ENCODE results near the gene FASTKD2.

Gene FASTKD2

DNA sequence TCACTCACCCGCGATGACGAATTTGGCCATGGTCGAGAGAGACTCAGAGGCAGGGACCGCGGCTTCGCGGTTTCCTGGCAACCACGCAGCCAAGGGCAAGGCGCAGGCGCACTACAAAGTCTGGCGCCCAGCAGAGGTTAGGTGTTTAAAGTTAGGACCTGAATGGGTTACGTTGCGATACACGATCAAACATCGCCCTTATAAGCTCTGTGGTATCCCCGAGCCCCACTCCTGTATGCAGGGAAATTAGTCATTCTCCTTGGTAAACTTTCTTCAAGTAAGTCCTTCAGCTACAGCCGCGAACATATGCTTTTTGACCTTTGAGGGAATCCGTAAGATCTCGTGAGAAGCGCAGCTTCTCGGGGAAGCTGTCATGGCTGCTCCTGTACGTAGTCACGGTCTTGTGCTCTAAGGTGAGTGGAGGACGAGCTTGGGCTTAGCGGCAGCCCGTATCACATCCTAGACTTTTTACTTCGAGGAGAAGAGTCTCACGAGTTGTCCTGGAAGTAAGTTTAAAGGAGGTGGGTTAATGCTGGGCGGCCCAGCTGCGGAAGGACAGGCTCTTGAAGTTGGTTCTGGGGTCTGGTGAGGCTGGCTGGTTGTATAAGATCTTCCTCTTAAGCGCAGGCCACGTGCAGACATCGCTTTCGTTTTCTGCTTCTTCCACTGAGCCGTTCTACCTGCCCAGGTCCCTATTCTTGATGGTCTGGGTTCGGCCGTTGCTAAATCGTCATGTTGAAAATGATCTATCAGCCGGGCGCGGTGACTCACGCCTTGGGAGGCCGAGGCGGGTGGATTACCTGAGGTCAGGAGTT is at the start of gene FASTKD2, which contains the start of gene MDH1B:
TSS of gene FASTKD2 (plus strand) at position 365 of the 815 bp plus-strand sequence. CDS start 1,088 bp downstream, outside the sequence.
TSS of gene MDH1B (minus strand) at position 87 of the 815 bp plus-strand sequence. CDS start at position 30, 57 bp downstream.
- DNase-seq (ENCODE audit: low spot score): peak; percentile 92

DNA sequence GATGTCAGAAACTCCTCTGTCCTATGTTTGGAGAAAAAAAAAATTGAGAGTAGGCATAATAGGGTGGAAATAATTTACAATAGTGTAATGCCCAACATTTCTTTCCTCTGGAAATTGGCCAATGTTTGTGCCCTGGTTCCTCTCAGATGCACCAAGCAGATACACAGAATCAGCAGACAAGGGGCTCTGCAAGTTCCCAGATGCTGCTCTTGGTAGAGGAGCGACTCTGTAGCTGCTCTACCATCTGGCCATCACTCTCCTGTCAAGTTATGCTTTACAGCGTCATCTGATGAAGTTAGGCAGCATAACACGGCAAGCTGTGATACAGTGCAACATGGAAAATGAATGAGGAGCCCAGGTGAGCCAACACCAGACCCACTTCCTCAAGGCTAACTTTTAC is 48.8 kb upstream of the FASTKD2 start:
- DNase-seq (ENCODE audit: low spot score): no peak

DNA sequence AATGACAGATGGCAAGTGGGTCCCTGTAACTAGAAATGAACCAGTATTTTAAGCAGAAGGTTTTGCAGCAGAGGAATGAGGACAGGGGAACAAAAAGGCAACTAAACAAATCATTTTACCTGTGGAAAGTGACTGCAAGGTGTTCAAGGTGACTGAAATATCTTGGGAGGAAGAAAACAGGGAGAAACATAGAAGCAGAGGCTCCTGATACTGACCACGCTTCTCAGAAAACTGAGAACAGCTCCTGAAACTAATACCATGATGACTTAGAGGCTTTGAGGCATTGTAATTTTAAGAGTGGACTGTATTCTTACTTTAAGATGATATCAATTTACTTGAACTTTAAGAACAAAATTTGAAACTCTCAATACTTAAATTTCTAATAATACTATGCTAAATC is 47.1 kb upstream of the FASTKD2 start, which contains the start of gene DYTN:
TSS of gene DYTN (minus strand) at position 101 of the 400 bp plus-strand sequence. CDS start 117 bp downstream, outside the sequence.
- DNase-seq (ENCODE audit: low spot score): no peak

DNA sequence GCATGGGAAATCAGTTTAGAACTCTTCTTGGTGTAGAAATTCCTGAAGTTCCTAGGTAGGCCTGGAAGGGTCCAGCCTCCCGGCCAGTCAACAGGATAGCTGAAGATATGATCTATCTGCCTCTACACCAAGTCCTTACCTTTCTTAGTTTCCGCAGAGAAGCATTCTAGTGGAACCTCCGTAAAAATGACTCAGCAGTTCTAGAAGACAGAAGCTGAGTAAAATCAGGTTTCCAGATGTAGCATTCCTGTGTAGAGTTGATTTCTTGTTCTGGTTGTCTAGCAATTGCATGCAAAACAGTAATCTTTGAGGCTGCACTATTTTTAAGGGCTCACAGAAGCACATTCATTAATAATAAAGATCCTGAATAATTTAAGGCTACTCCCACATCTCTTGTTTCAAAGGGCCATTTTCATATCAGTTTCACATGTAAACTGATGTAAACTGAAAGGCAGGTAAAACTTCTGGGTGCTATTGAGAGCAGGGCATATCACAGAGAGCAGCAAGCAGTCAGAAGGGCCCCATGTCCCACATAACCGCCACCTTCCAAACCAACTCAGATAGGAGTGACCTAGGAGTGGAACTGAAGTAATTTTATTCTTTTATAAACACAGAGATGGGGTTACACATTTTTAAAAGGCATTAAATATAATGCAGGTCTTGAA is 44.0 kb upstream of the FASTKD2 start:
- DNase-seq (ENCODE audit: low spot score): no peak

DNA sequence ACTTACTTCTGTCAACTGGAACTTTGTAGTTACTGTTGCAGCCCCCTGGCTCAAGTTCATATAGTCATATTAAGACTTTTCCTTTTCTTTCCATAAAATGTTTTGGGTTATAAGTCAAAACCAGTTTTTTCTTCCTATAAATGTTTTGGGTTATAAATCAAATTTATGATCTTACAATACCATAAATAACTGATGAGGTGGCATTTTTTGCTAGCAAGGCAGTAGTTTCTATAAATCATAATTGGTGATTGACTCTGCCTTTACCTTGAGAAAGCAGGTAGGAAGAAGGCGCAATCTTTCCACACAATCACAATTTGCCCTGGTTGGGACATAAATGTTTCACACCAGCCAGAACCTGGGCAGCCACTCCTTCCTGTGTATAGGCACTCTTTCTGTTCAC is 42.1 kb upstream of the FASTKD2 start:
- DNase-seq (ENCODE audit: low spot score): no peak

DNA sequence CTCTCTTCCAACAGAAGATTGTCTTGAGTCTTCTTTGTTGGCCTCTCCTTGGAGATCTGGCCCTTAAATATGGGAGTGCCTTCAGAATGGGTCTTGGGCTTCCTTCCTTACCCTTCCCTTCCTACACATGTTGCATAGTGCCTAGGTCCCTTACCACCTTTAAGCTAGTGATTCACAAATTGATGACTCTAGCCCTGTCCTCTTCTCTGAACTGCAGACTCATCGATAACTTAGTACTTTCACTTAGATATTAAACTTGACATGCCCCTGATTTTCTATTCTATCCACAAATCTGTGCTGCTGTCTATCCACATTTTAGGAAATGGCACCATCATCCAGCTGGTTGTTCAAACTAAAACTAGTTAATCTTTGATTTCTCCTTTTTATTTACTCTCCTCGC is 38.1 kb upstream of the FASTKD2 start:
- no peak for DNase-seq (ENCODE audit: low spot score)

DNA sequence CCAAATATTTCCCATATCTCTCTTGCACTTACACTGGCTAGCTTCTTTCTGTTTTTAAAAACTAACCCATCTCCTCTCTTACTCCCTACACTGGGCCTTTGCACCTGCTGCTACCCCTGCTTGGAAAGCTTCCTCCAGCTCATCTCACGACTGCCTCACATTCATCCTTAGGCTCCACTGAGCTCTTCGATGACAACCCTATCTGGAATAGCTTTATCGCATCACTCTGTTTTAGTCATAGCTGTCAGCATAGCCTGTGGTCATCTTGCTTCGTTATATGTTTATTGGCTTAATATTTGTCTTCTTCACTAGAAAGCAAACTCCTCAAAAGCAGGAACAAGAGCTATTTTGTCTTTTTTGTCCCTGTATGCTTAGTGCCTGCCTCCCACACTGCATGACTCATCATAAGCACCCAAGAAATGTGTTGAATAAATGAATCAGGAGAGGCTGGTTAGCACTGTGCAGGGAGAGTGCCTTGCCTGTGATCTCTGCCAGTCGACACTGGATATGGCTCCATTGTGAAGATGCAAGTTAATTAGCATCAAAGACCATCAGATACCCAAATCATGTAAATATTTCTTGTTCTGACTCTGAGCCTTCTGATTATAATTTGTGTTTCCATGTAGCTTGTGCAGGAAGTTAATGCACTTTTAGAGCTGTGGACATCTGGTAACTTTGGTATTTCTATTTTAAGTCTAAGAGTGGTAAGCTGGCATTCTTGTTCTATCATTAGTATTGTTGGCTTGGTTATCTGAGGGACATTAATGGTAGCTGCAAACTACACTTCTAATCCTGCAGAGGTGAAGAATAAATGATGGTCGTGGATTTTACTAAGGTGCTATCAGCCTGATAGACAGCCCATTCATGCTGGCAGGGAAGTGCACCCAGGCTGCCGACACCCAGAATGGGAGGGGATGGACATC is 36.9 kb upstream of the FASTKD2 start:
- DNase-seq (ENCODE audit: low spot score): no peak

DNA sequence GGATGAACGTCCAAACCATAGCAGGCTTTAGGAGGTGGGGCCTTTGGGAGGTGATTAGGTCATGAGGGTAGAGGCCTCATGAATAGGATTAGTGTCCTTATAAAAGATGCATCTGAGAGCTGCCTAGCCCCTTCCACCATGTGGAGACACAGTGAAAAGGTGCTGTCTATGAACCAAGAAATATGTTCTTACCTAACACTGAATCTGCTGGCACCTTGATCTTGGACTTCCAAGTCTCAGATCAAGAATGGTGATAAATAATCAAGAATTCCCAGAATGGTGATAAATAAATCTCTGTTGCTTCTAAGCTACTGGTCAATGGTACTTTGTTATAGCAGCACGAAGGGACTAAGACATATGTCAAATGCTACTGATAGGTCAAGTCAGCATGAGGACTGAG is 32.1 kb upstream of the FASTKD2 start:
- no peak for DNase-seq (ENCODE audit: low spot score)

DNA sequence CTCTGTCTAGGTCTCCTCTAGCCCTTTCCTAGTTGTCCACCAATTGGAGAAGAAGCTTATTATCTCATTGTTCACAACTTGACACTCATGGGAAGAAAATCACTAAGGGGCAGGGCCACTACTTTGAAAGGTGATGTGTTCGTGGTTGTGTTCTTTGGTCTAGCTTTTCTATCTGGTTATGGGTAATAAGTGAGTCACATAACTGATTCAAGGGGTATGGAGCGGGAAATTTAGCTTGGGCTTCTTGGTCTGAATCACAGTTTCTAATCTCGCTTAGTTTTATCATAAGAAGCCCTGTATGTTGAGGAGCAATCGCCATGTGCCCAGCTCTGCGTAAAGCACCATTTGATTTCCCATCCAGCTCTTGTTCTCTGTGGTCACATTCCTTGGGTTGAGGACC is 28.5 kb upstream of the FASTKD2 start:
- DNase-seq (ENCODE audit: low spot score): no peak

DNA sequence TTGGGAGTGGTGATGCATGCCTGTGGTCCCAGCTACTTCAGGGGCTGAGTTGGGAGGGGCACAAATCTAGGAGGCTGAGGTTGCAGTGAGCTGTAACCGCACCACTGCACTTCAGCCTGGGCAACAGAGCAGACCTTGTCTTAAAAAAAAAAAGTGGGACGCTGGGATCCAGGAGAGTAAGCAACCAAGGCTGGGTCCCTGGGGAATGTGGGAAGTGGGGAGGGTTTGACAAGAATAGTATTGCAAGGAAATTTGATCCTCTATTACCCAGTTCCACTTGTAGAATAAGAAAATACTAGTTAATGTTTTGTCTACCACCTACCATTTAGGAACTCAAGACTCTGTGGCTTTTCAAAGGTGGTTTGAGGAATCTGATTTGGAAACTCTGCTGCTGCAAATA is 26.1 kb upstream of the FASTKD2 start:
- DNase-seq (ENCODE audit: low spot score): no peak

DNA sequence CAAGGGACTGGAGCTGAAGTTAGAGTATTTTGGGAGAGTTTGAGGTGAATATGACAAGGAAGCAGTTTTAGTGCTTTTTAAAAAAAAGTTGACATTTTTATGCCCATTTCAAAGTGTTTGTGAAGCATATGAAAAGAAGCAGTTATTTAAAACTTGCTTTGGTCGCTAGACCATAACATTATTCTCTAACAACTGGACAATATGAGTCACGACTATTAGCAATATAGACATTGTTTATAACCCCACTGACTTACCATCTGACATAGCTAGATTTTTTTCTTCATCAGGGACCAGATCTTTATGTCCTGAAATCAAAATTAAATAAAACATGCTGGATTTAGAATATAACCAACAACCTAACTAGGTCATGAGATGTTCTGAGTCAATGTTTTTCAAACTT is 24.6 kb upstream of the FASTKD2 start:
- no peak for DNase-seq (ENCODE audit: low spot score)

DNA sequence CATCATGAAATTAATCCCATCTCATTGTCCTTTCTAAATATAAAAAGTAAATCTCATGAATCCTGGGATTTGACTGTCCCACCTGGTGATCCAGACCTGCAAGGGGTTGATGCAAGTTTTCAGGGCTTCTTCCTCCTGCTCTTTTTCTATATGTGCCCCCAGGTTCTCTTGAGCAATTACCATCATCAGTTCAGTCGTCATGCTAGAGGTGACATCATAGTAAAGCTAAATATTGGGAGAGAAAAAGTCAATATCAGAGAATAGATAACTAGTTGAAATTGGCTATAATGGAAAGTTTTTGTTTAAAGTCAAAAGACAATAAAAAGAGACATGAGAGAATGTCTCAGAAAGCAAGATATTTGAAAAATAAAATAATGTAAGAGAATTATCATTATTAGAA is 8.6 kb upstream of the FASTKD2 start:
- DNase-seq (ENCODE audit: low spot score): no peak

DNA sequence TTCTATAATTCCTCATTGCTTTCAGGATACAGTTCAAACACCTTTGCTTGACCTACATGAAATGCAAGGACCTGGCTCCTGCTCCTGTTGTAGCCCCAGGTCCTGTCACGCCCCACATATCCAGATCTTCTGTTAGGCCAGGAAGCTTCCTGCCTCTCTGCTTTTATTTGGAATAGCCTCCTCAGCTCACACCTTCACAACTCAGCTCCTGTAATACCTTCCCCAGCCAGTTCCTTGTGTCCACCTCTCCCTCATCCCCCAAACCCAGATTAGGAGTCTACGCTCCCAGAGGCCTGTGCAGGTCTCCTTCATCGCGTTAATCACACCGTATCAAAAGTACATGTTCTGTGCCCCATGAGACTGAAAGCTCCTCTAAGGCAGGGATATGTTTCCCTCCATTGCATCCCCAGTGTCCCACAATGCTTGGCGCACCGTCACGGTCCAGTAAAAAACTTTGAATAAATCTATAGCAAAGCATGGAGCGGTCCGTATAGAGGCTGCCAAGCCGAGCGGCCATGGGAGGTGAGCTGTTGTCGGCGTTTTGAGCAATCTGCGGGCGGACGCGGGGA is 649 bp upstream of the FASTKD2 start:
- DNase-seq (ENCODE audit: low spot score): no peak

DNA sequence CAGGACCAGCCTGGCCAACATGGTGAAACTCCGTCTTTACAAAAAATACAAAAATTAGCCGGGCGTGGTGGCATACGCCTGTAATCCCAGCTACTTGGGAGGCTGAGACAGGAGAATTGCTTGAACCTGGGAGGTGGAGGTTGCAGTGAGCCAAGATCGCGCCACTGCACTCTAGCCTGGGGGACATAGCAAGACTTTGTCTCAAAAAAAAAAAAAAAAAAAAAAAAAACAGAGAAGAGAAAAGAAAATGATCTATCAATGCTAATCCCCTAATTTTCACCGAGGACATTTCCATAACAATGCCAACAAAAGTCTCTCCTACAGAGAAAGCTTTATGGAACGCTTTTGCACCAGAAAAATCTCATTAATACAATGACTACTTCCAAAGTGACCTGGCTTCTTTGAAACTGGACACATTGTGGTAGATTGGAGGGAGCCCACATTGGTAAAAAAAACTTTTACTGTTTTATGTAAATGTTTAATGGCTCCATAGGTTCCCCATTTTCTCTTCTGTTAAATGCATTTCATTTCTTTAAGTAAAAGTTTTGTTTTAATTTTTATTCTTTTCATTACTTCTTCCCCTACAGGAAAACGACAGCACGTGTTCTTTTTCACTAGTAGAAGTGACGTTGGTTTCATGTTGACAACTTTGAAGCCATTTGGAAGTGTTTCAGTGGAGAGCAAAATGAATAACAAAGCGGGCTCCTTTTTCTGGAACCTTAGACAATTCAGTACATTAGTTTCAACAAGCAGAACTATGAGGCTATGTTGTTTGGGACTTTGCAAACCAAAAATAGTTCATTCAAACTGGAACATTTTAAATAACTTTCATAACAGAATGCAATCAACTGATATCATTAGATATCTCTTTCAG is 888 bp downstream of the FASTKD2 start:
- DNase-seq (ENCODE audit: low spot score): no peak

DNA sequence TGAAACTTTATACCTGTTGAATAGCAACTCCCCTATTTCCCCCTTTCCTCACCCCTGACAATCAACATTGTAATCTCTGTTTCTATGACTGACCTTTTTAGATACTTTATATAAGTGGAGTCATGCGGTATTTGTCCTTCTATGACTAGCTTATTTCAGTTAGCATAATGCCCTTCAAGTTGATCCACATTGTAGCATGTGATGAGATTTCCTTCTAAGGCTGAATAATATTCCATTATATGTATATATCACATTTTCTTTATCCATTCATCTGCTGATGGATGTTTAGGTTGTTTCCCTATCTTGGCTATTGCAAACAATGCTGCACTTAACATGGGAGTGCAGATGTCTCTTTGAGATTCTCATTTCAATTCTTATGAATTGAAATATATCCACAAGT is 9.5 kb downstream of the FASTKD2 start:
- DNase-seq (ENCODE audit: low spot score): no peak

DNA sequence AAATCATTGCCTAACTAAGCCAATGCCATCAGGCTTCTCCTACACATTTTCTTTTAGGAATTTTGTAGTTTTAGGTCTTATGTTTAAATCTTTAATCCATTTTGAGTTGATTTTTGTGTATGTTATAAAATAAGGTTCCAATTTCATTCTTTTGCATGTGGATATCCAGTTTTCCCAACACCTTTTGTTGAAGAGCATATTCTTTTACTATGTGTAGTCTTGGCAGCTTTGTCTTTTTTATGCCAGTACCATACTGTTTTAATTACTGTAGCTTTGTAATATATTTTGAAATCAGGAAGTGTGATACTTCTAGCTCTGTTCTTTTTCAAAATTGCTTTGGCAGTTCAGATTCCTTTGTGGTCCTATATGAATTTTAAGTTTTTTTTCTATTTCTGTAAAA is 11.0 kb downstream of the FASTKD2 start:
- DNase-seq (ENCODE audit: low spot score): no peak

DNA sequence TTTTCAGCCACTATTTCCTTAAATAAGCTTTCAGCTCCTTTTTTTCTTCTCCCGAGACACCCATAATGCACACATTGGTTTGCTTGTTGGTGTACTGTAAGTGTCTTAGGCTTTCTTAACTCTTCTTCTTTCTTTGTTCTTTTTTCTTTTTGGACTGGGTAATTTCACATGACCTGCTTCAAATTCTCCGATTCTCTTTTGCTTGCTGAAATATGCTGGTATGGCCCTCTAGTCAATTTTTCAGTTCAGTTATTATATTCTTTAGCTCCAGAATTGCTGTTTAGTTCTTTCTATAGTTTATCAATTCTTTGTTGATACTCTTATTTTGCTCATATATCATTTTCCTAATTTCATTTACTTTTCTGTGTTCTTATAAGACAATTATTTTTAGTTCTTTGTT is 15.3 kb downstream of the FASTKD2 start:
- DNase-seq (ENCODE audit: low spot score): no peak

DNA sequence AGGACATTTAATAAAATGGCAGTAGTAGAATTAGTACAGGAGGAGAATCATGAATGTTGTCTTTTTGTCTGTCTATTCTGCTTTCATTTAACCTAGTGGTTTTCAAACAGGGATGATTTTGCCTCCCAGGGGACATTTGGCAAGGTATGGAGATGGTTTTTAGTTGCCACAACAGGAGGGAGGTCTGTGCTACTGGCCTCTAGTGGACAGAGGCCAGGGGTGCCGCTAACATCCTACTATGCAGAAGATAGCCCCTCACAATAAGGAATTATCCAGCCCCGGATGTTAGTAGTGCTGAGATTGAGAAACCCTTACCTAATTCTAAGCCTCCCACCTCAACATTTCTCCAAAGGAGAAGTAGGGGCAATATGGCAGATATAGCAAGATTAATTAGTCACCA is 18.3 kb downstream of the FASTKD2 start:
- DNase-seq (ENCODE audit: low spot score): no peak

DNA sequence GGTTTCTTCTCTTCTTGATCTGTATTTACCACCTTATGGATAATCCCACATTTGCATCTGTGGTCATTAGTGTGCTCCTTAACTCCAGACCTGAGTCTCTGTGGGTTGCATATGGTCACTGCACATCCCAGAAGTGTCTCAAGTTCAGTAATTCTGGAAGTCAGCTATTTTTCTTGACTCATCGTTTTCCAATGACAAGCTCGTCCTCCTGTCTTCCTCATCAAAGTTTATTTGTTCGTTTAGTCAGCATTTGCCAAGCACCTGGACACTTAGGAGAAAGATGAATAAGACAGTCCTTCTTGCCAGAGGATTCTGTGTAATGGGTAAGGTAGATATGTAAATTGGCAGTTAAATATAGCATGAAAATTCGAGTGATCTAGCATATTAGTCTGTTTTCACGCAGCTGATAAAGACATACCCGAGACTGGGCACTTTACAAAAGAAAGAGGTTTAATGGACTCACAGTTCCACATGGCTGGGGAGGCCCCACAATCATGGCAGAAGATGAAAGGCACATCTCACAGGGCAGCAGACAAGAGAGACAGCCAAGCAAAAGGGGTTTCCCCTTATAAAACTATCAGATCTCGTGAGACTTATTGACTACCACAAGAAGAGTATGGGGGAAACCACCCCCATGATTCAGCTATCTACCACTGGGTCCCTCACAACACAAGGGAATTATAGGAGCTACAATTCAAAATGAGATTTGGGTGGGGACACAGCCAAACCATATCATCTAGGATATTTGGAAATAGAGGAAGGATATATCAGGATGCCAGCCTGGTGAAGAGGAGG is 19.4 kb downstream of the FASTKD2 start:
- no peak for DNase-seq (ENCODE audit: low spot score)

DNA sequence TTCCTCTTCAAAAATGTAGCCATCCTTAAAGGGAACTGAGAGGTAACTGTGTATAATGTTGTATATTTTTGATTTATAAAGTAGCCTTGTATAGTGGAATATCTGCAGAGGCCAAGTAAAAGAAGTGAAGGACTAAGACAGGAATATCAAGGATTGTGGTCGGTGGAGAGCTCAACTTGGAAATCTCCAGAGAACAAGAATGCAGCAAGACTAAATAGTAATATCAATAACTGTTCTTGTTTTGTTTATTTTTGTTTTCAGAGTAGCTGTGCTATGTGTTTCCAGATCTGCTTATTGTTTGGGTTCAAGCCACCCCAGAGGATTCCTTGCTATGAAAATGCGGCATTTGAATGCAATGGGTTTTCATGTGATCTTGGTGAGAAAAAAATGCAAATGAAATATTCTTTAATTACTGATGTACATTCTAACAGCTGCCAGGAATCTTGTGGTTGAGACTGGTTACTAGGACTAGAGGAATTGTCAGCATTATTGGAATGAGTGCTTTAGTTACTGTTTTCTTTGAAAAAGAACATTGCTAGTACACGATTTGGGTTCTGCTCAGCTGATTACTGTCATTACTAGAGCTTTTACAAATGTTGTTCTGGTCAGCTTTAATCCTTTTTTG is 25.0 kb downstream of the FASTKD2 start:
- no peak for DNase-seq (ENCODE audit: low spot score)
